MG63 (cell line): ENCODE measurements around the gene VPS13A. TPM values are rescaled to one million over a fixed set of nuclear protein-coding genes. Genes with fewer than 3 reads are reported as not detected.
A peak's percentile ranks its signal among the peaks of the same experiment; 100 is the strongest.

Experiments used
- DNase-seq: peaks from one replicate; pipeline ENCODE4 v3.0.0-alpha.2; 2020
- H3K27me3 ChIP-seq: fragments of 250-450 bp; sonication (Bioruptor Pico); 2 replicates; pipeline ENCODE4 v1.5.1; 2020; ENCODE audit warnings: mild to moderate bottlenecking, moderate library complexity
- H3K36me3 ChIP-seq: fragments of 250-450 bp; sonication (Bioruptor Pico); 2 replicates; pipeline ENCODE4 v1.5.1; 2020; ENCODE audit warnings: mild to moderate bottlenecking, moderate library complexity
- H3K4me3 ChIP-seq: fragments of 250-450 bp; sonication (Bioruptor Pico); 2 replicates; pipeline ENCODE4 v1.5.1; 2020; ENCODE audit warnings: mild to moderate bottlenecking, moderate library complexity
- H3K9me3 ChIP-seq: fragments of 250-450 bp; sonication (Bioruptor Pico); 2 replicates; pipeline ENCODE4 v1.5.1; 2020; ENCODE audit warnings: mild to moderate bottlenecking, moderate library complexity
- total RNA-seq: library from RNA; depleted of rRNA; stranded (reverse); fragments of >200 nt; shearing (Covaris generic); gene quantifications from 2 replicates; pipeline ENCODE4 v1.2.3, GENCODE V29; 2014; ENCODE audit warnings: low replicate concordance; rRNA removed

VPS13A gene
- total RNA-seq, 1 experiment from 2014 or later: 5.0 TPM

DNA sequence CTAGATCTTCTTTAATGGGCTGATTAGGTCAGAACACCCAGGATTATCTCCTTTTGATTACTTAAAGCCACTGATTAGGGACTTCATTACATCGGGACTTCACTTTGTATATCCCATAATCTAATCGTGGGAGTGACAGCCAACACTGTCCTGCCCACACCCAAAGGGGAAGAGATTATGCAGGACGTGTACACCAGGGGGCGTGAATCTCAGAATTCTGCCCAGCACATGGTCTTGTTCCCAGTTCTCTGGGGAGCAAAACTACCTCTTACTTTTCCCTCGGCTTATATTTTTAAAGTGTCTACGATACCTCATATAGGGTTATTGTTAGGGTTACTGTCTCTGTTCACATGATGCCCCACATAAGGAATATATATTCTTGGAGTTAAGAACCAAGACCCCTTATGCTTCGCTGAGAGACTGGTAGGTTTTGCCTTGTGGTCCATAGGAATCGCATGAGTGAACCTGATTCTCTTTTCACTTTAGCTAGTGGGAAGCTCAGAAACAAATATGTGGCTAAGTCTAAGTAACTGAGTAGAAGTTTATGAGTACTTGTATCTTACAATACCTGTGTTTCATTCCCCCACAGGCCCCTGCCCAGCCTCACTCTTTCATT lies 278.1 kb downstream of the VPS13A start:
- H3K27me3 ChIP-seq: no peaks in the 10 kb centered on the region
- H3K4me3 ChIP-seq: no peak overlapping the region
- no peaks in the 10 kb centered on the region for H3K36me3 ChIP-seq
- DNase-seq: no peak
- H3K9me3 ChIP-seq: no peaks in the 10 kb centered on the region

DNA sequence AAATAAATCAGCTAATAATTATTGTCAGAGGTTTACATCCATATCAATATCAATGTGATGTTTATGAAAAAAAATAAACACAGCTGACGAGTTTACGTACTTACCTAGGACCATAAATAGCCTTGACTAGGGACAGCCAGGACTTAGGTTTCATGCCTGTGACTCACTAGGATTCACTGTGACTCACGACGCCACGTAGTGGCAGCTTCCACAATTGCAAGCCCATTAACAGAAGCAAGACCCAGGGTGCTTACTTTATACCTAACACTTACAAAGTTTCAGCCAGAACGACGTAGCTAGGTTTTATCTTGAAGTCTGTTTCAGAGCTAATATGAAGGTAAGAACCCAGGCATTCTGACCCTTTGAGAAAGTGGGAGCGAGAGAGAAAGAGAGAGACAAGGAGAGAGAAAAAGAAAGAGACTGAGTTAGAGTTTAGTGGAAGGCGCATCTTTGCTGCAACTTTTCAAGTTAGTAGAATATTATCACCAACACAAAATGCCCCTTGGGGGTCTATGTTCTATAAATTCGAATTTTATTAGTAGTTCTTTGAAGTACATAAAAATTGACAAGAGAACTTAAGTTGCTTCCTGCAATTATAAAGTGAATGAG lies 279.6 kb downstream of the VPS13A start:
- Histone ChIP-seq H3K27me3 (no peaks in the 10 kb centered on the region), H3K36me3 (no peaks in the 10 kb centered on the region), H3K9me3 (no peaks in the 10 kb centered on the region), H3K4me3 (no peak overlapping the region)
- peak; percentile 63 for DNase-seq

DNA sequence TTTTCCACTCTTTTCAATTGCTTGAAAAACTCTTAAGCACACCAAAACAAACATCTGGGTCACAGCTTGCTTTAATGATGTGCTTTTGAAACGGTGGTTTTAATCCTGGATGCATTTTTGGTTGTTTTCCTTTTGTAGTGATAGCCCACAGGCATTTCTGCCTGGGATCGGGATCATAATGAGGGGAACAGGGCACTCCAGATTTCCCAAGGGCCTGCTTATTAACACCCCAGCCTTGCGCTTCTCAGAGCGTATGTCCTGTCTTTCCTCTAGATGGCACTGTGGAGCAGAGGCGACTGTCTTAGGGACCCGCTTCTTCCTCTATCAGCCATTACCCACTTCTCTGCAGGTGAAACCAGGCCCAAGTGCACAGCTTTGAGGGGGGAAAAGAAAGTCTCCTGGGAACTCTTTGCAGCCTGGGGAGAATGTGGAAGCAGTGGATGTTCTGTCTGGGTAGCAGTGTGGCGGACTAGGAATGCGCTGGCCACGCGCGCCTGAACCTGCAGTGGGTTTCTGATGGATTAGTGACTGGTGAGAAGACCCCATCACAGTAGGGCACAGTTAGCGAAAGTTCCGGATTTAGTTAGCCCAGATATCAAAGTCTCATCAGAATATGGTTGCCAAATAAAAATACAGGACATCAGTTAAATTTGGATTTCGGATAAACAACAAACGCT lies 280.7 kb downstream of the VPS13A start:
- Histone ChIP-seq H3K36me3 (no peaks in the 10 kb centered on the region), H3K9me3 (no peaks in the 10 kb centered on the region), H3K27me3 (no peaks in the 10 kb centered on the region), H3K4me3 (no peak overlapping the region)
- peak; percentile 39 for DNase-seq

DNA sequence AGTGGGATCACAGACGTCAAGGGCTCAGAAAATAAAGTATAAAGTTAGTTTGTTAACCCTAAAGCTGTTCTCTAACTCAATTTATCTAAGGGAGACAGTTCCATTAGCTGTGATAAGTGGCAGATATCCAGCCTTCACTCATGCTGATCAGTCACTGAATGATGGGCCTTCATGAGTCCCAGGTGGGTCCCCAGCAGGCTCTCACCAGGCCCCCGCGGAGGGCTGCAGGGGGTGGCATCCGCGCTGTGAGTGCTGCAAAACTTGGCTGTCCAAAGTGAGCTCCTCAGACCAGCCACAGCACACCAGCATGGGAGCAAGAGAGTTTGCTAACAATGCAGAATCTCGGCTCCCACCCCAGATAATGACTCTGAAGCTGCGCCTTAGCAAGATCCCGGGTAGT lies 283.6 kb downstream of the VPS13A start:
- H3K27me3 ChIP-seq: no peaks in the 10 kb centered on the region
- no peak for DNase-seq
- H3K36me3 ChIP-seq: no peaks in the 10 kb centered on the region
- H3K4me3 ChIP-seq: no peak overlapping the region
- H3K9me3 ChIP-seq: no peaks in the 10 kb centered on the region

DNA sequence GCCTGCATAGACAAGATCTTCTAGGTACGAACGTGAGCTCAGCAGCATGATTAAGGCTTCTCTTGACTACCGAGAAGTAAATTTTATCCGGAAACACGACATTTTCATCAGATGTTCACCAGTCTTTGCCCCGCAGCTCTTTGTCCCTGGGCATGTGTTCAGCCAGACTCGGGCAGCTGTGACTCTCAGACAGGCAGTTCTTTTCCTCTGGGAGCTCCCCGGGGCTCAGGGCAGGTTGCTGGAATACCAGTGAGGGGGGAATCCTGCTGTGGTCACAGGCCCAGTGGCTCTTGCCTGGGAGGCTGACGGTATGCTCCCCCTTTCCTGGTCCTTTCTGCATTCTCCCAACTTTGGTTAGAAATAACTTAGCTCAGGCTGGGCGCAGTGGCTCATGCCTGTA lies 284.7 kb downstream of the VPS13A start:
- DNase-seq: no peak
- Histone ChIP-seq H3K9me3 (no peaks in the 10 kb centered on the region), H3K27me3 (no peaks in the 10 kb centered on the region), H3K4me3 (no peak overlapping the region), H3K36me3 (no peaks in the 10 kb centered on the region)

DNA sequence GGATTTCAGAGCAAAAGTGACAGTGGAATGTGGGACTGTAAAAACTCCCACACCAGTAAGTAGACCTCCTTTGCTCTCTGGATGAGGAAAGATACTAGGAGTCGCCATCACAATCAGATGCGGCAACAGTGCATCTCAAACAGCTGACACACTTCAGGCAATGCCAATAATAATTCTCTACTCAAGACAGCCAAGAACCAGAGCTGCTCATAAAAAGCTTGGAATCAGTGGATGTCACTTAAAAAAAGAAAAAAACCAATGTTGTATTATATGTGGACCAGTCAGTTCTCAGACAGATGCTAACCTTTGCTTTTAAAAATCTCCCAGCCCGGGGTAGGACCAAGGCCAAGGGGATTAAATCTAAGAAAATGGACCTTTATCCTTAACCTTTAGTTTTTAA lies 285.8 kb downstream of the VPS13A start:
- no peak for DNase-seq
- no peaks in the 10 kb centered on the region for H3K27me3 ChIP-seq
- no peaks in the 10 kb centered on the region for H3K36me3 ChIP-seq
- no peaks in the 10 kb centered on the region for H3K9me3 ChIP-seq
- H3K4me3 ChIP-seq: no peak overlapping the region

DNA sequence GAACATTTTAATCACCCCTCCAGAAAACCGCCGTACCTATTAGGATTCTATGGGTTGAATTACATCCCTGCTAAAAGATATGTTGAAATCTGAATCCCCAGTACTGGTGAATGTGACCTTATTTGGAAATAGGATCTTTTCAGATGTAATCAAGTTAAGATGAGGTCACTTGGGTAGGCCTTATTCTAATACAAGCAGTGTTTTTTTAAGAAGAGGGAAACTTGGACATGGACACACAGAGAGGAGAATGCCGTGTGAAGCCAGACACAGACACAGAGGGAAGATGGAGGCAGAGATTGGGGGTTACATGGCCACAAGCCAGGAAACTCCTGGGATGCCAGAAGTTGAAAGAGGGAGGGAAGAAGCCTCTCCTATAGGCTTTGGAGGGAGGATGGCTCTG lies 287.3 kb downstream of the VPS13A start:
- no peaks in the 10 kb centered on the region for H3K36me3 ChIP-seq
- no peaks in the 10 kb centered on the region for H3K27me3 ChIP-seq
- no peaks in the 10 kb centered on the region for H3K9me3 ChIP-seq
- H3K4me3 ChIP-seq: no peak overlapping the region
- no peak for DNase-seq

DNA sequence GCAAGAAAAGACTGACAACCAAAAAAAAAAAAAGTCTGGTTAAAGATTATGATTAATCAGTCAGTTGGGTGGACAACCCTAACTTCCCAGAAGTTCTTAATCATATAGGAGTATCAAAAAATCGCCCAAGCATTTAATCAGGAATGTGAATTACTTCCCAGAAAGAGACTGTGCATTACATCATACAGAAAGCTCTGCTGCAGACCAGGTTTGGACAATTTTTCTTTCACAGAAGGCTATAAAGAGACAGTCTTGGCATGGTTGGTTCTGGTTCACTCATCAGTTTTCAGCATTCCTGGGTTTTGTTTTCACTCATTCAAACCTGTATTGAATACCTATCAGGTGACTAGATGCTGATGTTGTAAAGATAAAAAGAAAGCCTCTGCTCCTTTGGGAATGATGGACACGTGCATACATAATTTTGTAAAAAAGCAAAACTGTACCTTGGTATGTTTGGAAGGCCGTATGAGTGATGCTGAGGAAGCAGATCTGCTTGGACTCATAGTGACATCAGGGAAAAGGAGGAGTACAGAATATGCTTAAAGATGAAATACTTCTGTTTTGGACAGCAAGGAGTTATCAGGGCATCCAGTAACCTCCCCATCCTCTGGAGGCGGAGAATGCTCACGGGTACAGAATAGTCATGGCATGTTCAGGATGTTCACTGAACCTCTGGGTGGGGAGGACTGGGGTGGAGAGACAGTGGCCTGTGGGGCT lies 292.3 kb downstream of the VPS13A start:
- H3K36me3 ChIP-seq: no peaks in the 10 kb centered on the region
- H3K4me3 ChIP-seq: no peak overlapping the region
- no peaks in the 10 kb centered on the region for H3K9me3 ChIP-seq
- DNase-seq: no peak
- H3K27me3 ChIP-seq: no peaks in the 10 kb centered on the region

Other genes starting within 250 kb of the VPS13A start
- not detected in 2 replicates for gene FOXB2, start 157.9 kb upstream of the VPS13A start, total RNA-seq